ENCODE data around the gene MLH3.

DNA sequence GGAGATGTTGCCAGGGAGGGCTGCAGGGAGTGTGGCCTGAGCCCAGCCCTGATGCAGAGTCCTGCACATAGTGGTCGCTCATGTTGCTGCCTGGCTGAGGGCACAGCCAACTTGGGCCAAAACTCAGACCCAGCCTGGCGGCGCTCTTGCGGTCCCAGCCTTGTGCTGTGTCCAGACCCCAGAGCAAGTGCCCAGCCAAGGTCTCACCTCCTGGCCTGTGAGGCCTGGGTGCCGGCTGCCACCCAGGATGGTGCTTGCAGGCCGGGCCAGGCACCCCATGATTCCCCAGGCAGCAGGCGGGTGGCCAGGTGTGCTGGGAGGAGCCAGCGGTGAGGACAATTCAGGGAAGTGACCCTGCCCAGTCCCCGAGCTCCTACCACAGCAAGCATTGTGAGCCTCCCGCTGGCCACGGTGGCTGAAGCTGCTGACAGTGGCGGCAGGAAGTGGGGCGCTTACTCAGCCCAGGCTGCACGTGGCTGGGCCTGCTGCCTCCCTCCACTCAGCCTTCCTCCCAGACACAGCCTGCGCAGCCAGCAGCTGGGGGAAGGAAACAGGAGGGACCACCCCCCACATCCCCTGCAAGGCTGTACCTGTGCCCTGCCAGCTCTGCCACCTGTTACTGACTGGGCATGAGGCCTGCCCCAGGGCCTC is 78.1 kb downstream of the MLH3 start:
- TF ChIP-seq, protein P1, sequence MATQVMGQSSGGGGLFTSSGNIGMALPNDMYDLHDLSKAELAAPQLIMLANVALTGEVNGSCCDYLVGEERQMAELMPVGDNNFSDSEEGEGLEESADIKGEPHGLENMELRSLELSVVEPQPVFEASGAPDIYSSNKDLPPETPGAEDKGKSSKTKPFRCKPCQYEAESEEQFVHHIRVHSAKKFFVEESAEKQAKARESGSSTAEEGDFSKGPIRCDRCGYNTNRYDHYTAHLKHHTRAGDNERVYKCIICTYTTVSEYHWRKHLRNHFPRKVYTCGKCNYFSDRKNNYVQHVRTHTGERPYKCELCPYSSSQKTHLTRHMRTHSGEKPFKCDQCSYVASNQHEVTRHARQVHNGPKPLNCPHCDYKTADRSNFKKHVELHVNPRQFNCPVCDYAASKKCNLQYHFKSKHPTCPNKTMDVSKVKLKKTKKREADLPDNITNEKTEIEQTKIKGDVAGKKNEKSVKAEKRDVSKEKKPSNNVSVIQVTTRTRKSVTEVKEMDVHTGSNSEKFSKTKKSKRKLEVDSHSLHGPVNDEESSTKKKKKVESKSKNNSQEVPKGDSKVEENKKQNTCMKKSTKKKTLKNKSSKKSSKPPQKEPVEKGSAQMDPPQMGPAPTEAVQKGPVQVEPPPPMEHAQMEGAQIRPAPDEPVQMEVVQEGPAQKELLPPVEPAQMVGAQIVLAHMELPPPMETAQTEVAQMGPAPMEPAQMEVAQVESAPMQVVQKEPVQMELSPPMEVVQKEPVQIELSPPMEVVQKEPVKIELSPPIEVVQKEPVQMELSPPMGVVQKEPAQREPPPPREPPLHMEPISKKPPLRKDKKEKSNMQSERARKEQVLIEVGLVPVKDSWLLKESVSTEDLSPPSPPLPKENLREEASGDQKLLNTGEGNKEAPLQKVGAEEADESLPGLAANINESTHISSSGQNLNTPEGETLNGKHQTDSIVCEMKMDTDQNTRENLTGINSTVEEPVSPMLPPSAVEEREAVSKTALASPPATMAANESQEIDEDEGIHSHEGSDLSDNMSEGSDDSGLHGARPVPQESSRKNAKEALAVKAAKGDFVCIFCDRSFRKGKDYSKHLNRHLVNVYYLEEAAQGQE (IDR thresholded peaks at IDR 0.05): no peak
- TF ChIP-seq, protein P2, sequence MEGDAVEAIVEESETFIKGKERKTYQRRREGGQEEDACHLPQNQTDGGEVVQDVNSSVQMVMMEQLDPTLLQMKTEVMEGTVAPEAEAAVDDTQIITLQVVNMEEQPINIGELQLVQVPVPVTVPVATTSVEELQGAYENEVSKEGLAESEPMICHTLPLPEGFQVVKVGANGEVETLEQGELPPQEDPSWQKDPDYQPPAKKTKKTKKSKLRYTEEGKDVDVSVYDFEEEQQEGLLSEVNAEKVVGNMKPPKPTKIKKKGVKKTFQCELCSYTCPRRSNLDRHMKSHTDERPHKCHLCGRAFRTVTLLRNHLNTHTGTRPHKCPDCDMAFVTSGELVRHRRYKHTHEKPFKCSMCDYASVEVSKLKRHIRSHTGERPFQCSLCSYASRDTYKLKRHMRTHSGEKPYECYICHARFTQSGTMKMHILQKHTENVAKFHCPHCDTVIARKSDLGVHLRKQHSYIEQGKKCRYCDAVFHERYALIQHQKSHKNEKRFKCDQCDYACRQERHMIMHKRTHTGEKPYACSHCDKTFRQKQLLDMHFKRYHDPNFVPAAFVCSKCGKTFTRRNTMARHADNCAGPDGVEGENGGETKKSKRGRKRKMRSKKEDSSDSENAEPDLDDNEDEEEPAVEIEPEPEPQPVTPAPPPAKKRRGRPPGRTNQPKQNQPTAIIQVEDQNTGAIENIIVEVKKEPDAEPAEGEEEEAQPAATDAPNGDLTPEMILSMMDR (IDR thresholded peaks at IDR 0.05; ENCODE audit: low read depth, low read length, missing input control): no peak

Data from liver (tissue), 2 donors.